Osteoblast (primary cell): Measurements from ENCODE around the gene NUDT1. TPM values are rescaled to one million over a fixed set of nuclear protein-coding genes. Genes with fewer than 3 reads are reported as not detected.

ENCODE experiments used
- DNase-seq: peaks from one replicate; pipeline ENCODE4 v3.0.0; 2011; ENCODE audit warnings: low spot score, mixed read lengths; ENCODE audit not compliant: insufficient read length; ENCODE audit errors: missing footprints
- H2AFZ ChIP-seq: 2 replicates; pipeline ENCODE4 v1.6.0; 2011; ENCODE audit warnings: mild to moderate bottlenecking, low read length
- H3K27ac ChIP-seq: 2 replicates; pipeline ENCODE4 v1.5.1; 2011; ENCODE audit warnings: mild to moderate bottlenecking, low read depth, low read length, moderate library complexity
- H3K27me3 ChIP-seq: 2 replicates; pipeline ENCODE4 v1.6.0; 2012; ENCODE audit warnings: mild to moderate bottlenecking, control low read depth, inconsistent platforms, low read length, moderate library complexity; ENCODE audit not compliant: insufficient read depth
- H3K36me3 ChIP-seq: 2 replicates; pipeline ENCODE4 v1.5.1; 2011; ENCODE audit warnings: mild to moderate bottlenecking, low read length, control low read depth, moderate library complexity; ENCODE audit not compliant: insufficient read depth
- H3K4me1 ChIP-seq: 2 replicates; pipeline ENCODE4 v1.5.1; 2011; ENCODE audit warnings: mild to moderate bottlenecking, low read length, control low read depth, moderate library complexity; ENCODE audit not compliant: insufficient read depth
- H3K4me2 ChIP-seq: 2 replicates; pipeline ENCODE4 v1.6.0; 2011; ENCODE audit warnings: mild to moderate bottlenecking, low read length; ENCODE audit not compliant: insufficient read depth
- H3K4me3 ChIP-seq: fragments of 200-600 bp; sonication (generic); 3 replicates; pipeline ENCODE4 v1.5.1; 2012; ENCODE audit warnings: mild to moderate bottlenecking, low read length, inconsistent platforms; ENCODE audit not compliant: insufficient read depth
- H3K79me2 ChIP-seq: 2 replicates; pipeline ENCODE4 v1.6.0; 2012; ENCODE audit warnings: mild to moderate bottlenecking, low read length, control low read depth, inconsistent platforms; ENCODE audit not compliant: insufficient read depth
- H3K9me3 ChIP-seq: 2 replicates; pipeline ENCODE4 v1.5.1; 2011; ENCODE audit warnings: low read depth, low read length, control low read depth
- H4K20me1 ChIP-seq: 2 replicates; pipeline ENCODE4 v1.6.0; 2012; ENCODE audit warnings: mild to moderate bottlenecking, low read length, control low read depth; ENCODE audit not compliant: insufficient read depth
- CTCF ChIP-seq: IDR thresholded peaks from 2 replicates; pipeline ENCODE4 v1.5.1; 2011; ENCODE audit warnings: mild to moderate bottlenecking, low read depth, low read length, moderate library complexity; ENCODE audit errors: extremely low read depth
- total RNA-seq: library from RNA; depleted of rRNA; stranded (reverse); fragments of >200 nt; gene quantifications from 2 replicates; pipeline ENCODE4 v1.2.3, GENCODE V29; 2012

NUDT1 gene
- total RNA-seq, 1 donor = 18.5 TPM

- H3K27ac ChIP-seq = no peak overlapping the region
- DNase-seq = peak; percentile 65
- no peaks in the 10 kb centered on the region for H3K27me3 ChIP-seq
- no peak for TF ChIP-seq CTCF
- no peaks in the 10 kb centered on the region for H3K9me3 ChIP-seq
- no peak overlapping the region for H2AFZ ChIP-seq
- no peak overlapping the region for H3K4me2 ChIP-seq
- H3K36me3 ChIP-seq = peaks cover 16% of the 10 kb centered on the region
- H4K20me1 ChIP-seq = no peaks in the 10 kb centered on the region
- H3K4me3 ChIP-seq = no peak overlapping the region
- H3K79me2 ChIP-seq = no peaks in the 10 kb centered on the region
- H3K4me1 ChIP-seq = no peaks in the 10 kb centered on the region
Measured at GRCh38 chr7:2195400-2196246, 46.4 kb upstream of the NUDT1 start.

- no peaks in the 10 kb centered on the region for H3K27me3 ChIP-seq
- no peaks in the 10 kb centered on the region for H4K20me1 ChIP-seq
- no peaks in the 10 kb centered on the region for H3K9me3 ChIP-seq
Measured at GRCh38 chr7:2196381-2197378, 45.3 kb upstream of the NUDT1 start.

GRCh38 chr7:2197436-2198155 lies 44.4 kb upstream of the NUDT1 start:
- Histone ChIP-seq H3K4me3 (no peak overlapping the region), H3K9me3 (no peaks in the 10 kb centered on the region), H3K36me3 (peaks cover 16% of the 10 kb centered on the region), H3K79me2 (no peaks in the 10 kb centered on the region), H3K27ac (no peak overlapping the region), H4K20me1 (no peaks in the 10 kb centered on the region), H3K27me3 (no peaks in the 10 kb centered on the region), H3K4me2 (no peak overlapping the region), H2AFZ (no peak overlapping the region), H3K4me1 (no peaks in the 10 kb centered on the region)
- peak; percentile 31 for DNase-seq
- no peak for TF ChIP-seq CTCF

More at GRCh38 chr7:2196381-2197378, 45.3 kb upstream of the NUDT1 start:
- H3K36me3 ChIP-seq = peaks cover 16% of the 10 kb centered on the region
- peak; percentile 54 for DNase-seq
- no peak overlapping the region for H3K4me3 ChIP-seq
- no peaks in the 10 kb centered on the region for H3K4me1 ChIP-seq
- no peak overlapping the region for H3K27ac ChIP-seq
- no peak overlapping the region for H2AFZ ChIP-seq
- no peak overlapping the region for H3K4me2 ChIP-seq
- TF ChIP-seq CTCF = no peak
- no peaks in the 10 kb centered on the region for H3K79me2 ChIP-seq
